Measurements from ENCODE around the gene STX18. TPM values are rescaled to one million over a fixed set of nuclear protein-coding genes. Genes with fewer than 3 reads are reported as not detected.

Gene STX18
- total and polyA plus RNA-seq, 2 experiments from 2014 or later, result 15.9 to 18.1 TPM

GRCh38 chr4:4388311-4388790, 153.5 kb downstream of the STX18 start:
- H3K36me3 Mint-ChIP-seq (ENCODE audit: low read depth), result peaks cover 19% of the 10 kb centered on the region
- Histone ChIP-seq H3F3A (replicated peaks; ENCODE audit: low read depth) (no peaks in the 10 kb centered on the region), H3K36me3 (ENCODE audit: insufficient read depth) (no peaks in the 10 kb centered on the region), H3K4me2 (peak overlapping the region; percentile 92), H3K27ac (ENCODE audit: low read depth) (no peak overlapping the region), H3K4me3 (peak overlapping the region; percentile 84), H3K79me2 (replicated peaks; ENCODE audit: insufficient read depth) (no peaks in the 10 kb centered on the region), H4K20me1 (replicated peaks; ENCODE audit: insufficient read depth) (no peaks in the 10 kb centered on the region; the same call in 1 of the 2 replicates), H3K9me2 (ENCODE audit: insufficient read depth) (no peaks in the 10 kb centered on the region), H3K27me3 (ENCODE audit: insufficient read depth) (peaks cover 46% of the 10 kb centered on the region), H2AFZ (no peak overlapping the region), H3K4me1 (ENCODE audit: insufficient read depth) (peaks cover 6% of the 10 kb centered on the region)
- no peak for DNase-seq (ENCODE audit: low spot score)
- TF ChIP-seq REST (IDR thresholded peaks at IDR 0.05; ENCODE audit: unreplicated experiment) (no peak), NANOG (IDR thresholded peaks at IDR 0.05; ENCODE audit: borderline replicate concordance) (no peak), EZH2 (IDR thresholded peaks at IDR 0.05; ENCODE audit: low read depth, unreplicated experiment) (no peak), STAT1 (IDR thresholded peaks at IDR 0.05; ENCODE audit: unreplicated experiment) (no peak), CTCF (conservative IDR thresholded peaks at IDR 0.05; ENCODE audit: low read depth in 2 of 2) (no peak), EZH2phosphoT487 (IDR thresholded peaks at IDR 0.05; ENCODE audit: unreplicated experiment) (no peak), ETS1 (IDR thresholded peaks at IDR 0.05) (no peak), ZNF331 (CRISPR knock-in tag; IDR thresholded peaks at IDR 0.05; ENCODE audit: low read depth) (no peak), JUNB (IDR thresholded peaks at IDR 0.05; ENCODE audit: unreplicated experiment) (no peak), ZNF462 (CRISPR knock-in tag; IDR thresholded peaks at IDR 0.05) (no peak), CREB1 (CRISPR knock-in tag; IDR thresholded peaks at IDR 0.05; ENCODE audit: low read depth) (no peak), ZNF114 (CRISPR knock-in tag; IDR thresholded peaks at IDR 0.05) (no peak), POLR2AphosphoS5 (IDR thresholded peaks at IDR 0.05; ENCODE audit: low read depth) (no peak)
- ATAC-seq, result no peak
- peaks cover 35% of the 10 kb centered on the region for H3K27me3 Mint-ChIP-seq (ENCODE audit: insufficient read depth, low read depth, poor library complexity)
- peak overlapping the region; percentile 70 for H3K4me3 Mint-ChIP-seq
- H3K4me1 Mint-ChIP-seq, result peaks cover 10% of the 10 kb centered on the region
- no peak overlapping the region for H3K27ac Mint-ChIP-seq
- H3K9me3 Mint-ChIP-seq, result no peaks in the 10 kb centered on the region; the same call in 1 of the 3 replicates
